SK-N-SH treated with all-trans-retinoic acid at 6 μM for 48 hours (cell line): ENCODE data around the gene SMAD3.
"Not testable (repeated sequence)": the region's sequence is repeated elsewhere in the genome, so short reads cannot be mapped to it uniquely, and the experiment has no call there.

Experiments
- ATAC-seq: fragments of 200-7000 bp; cut with Tn5 transposase; 3 replicates; pipeline ENCODE4 v1.9.1; 2020; ENCODE audit warnings: mild to moderate bottlenecking, moderate library complexity
- CREB5 ChIP-seq: fragments of 250-450 bp; sonication (Bioruptor Pico); IDR thresholded peaks from 2 replicates; pipeline ENCODE4 v1.5.1; 2020; ENCODE audit warnings: low read depth, mild to moderate bottlenecking, moderate library complexity
- CSDC2 ChIP-seq: fragments of 250-450 bp; sonication (Bioruptor Pico); IDR thresholded peaks from 2 replicates; pipeline ENCODE4 v1.5.0; 2020; ENCODE audit warnings: mild to moderate bottlenecking, moderate library complexity
- ESRRG ChIP-seq: fragments of 250-450 bp; sonication (Bioruptor Pico); IDR thresholded peaks from 2 replicates; pipeline ENCODE4 v1.6.1; 2021; ENCODE audit warnings: mild to moderate bottlenecking
- GLIS3 ChIP-seq: fragments of 250-450 bp; sonication (Bioruptor Pico); IDR thresholded peaks from 2 replicates; pipeline ENCODE4 v1.5.0; 2020; ENCODE audit warnings: mild to moderate bottlenecking, moderate library complexity
- ISL1 ChIP-seq: fragments of 250-450 bp; sonication (Bioruptor Pico); IDR thresholded peaks from 2 replicates; pipeline ENCODE4 v2.1.2; 2022; ENCODE audit warnings: mild to moderate bottlenecking, moderate library complexity
- OSR1 ChIP-seq: fragments of 250-450 bp; sonication (Bioruptor Pico); IDR thresholded peaks from 2 replicates; pipeline ENCODE4 v1.8.0; 2022; ENCODE audit warnings: moderate library complexity, mild to moderate bottlenecking, inconsistent platforms
- POU6F1 ChIP-seq: fragments of 250-450 bp; sonication (Bioruptor Pico); IDR thresholded peaks from 2 replicates; pipeline ENCODE4 v1.8.0; 2021; ENCODE audit warnings: low read depth, mild to moderate bottlenecking, moderate library complexity, borderline replicate concordance
- RARB ChIP-seq: fragments of 250-450 bp; sonication (Bioruptor Pico); IDR thresholded peaks from 2 replicates; pipeline ENCODE4 v1.8.0; 2021; ENCODE audit warnings: mild to moderate bottlenecking, moderate library complexity
- SNAI2 ChIP-seq: fragments of 250-450 bp; sonication (Bioruptor Pico); IDR thresholded peaks from 2 replicates; pipeline ENCODE4 v1.5.0; 2020; ENCODE audit warnings: mild to moderate bottlenecking, moderate library complexity
- TSHZ2 ChIP-seq: fragments of 250-450 bp; sonication (Bioruptor Pico); IDR thresholded peaks from 2 replicates; pipeline ENCODE4 v1.5.0; 2020; ENCODE audit warnings: mild to moderate bottlenecking, moderate library complexity
- ZC3H10 ChIP-seq: fragments of 250-450 bp; sonication (Bioruptor Pico); IDR thresholded peaks from 2 replicates; pipeline ENCODE4 v1.5.1; 2021; ENCODE audit warnings: mild to moderate bottlenecking, moderate library complexity
- ZFP3 ChIP-seq: fragments of 250-450 bp; sonication (Bioruptor Pico); IDR thresholded peaks from 2 replicates; pipeline ENCODE4 v1.5.0; 2020; ENCODE audit warnings: mild to moderate bottlenecking, moderate library complexity
- ZFP30 ChIP-seq: fragments of 450-650 bp; formaldehyde crosslinking; IDR thresholded peaks from 2 replicates; pipeline ENCODE4 v1.5.0; 2022; ENCODE audit warnings: mild to moderate bottlenecking, moderate library complexity
- ZNF565 ChIP-seq: fragments of 450-650 bp; formaldehyde crosslinking; conservative IDR thresholded peaks from 2 replicates; pipeline ENCODE4 v1.5.0; 2020; ENCODE audit warnings: low read depth, mild to moderate bottlenecking, moderate library complexity

The SMAD3 gene

GRCh38 chr15:67120839-67121643 is 55.6 kb downstream of the SMAD3 start:
- peak; percentile 54 for ATAC-seq
- TF ChIP-seq CSDC2 (CRISPR knock-in tag) (peak; percentile 60; the same call in 1 of the 2 replicates), ISL1 (CRISPR knock-in tag) (peak; percentile 54), SNAI2 (peak; percentile 84), ZC3H10 (0 out of 2 replicates have a peak, but pooled peaks have one; percentile 33), ZFP3 (peak; percentile 85), RARB (CRISPR knock-in tag) (0 out of 2 replicates have a peak, but pooled peaks have one; percentile 32), GLIS3 (CRISPR knock-in tag) (no peak), ESRRG (CRISPR knock-in tag) (no peak), POU6F1 (CRISPR knock-in tag) (no peak), OSR1 (CRISPR knock-in tag) (peak; percentile 10; the same call in 1 of the 2 replicates)

GRCh38 chr15:67121644-67122605 is 56.5 kb downstream of the SMAD3 start:
- ATAC-seq: no peak
- no peak for TF ChIP-seq RARB (CRISPR knock-in tag)
- no peak for TF ChIP-seq ZFP30 (CRISPR knock-in tag)
- TF ChIP-seq TSHZ2 (CRISPR knock-in tag): no peak

- not testable (repeated sequence) for ATAC-seq
Measured at GRCh38 chr15:67122816-67123215, 57.4 kb downstream of the SMAD3 start.

GRCh38 chr15:67123291-67123690 is 57.9 kb downstream of the SMAD3 start:
- ATAC-seq: not testable (repeated sequence)

- 0 out of 2 replicates have a peak, but pooled peaks have one; percentile 34 for TF ChIP-seq ZFP3
- no peak for TF ChIP-seq ZNF565 (CRISPR knock-in tag)
- ATAC-seq: no peak
Measured at GRCh38 chr15:67124111-67124510, 58.7 kb downstream of the SMAD3 start.

GRCh38 chr15:67124911-67125588 is 59.6 kb downstream of the SMAD3 start:
- ATAC-seq: peak; percentile 40
- TF ChIP-seq CREB5 (CRISPR knock-in tag) (no peak), RARB (CRISPR knock-in tag) (no peak), ISL1 (CRISPR knock-in tag) (peak; percentile 44; the same call in 1 of the 2 replicates)
